NCI-H2081 (cell line): ENCODE measurements around the gene CPHXL2.

Source experiments
- DNase-seq, 2 experiments: peaks; one replicate each; lab custom pipeline; 2025; lab: John Stamatoyannopoulos, UW

Gene CPHXL2

GRCh38 chr16:75676909-75677308, at the start of gene CPHXL2:
TSS of gene CPHXL2 (minus strand) at chr16:75677009. CDS start at chr16:75676999, 10 bp downstream.
- no peak for DNase-seq

DNA sequence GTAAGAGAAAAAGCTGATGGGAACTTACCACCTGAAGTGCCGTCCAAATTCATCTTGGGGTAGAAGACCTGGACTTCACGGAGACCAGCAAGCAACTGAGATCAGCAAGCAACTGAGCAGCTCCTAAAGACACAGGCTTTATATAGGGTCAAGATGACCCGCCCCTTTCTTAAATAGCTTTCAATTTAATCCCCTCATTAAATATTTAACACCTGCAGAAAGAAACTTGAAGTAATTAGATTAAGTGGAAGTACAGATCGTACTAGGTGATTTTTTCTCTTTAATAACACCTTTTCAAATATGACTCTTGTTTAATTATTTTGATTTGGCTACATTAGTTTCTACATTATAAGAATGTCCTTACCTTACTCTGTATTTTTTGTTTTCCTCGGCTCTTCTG, 49.6 kb upstream of the CPHXL2 start, which contains the start of gene CPHXL:
Gene CPHXL, minus strand, starts transcription at position 101 of the 400 bp plus-strand sequence. Its CDS starts 48 bp downstream, at position 53.
- DNase-seq = no peak

DNA sequence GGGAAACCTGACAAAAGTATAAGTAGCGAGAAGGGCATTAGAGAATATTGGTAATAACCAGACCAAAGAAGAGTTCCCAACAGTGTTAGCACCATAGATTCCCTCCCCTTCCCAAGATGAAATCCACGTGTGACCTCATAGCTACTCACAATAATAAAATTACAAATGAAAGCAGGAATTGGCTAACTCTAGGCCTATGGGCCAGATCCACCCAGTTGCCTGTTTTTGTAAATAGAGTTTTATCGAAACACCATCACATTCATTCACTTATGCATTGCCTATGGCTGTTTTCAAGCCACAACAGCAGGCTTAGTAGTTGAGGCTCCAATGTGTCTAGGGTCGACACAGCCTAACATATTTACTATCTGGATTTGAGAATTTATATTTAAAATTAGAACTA, 41.6 kb upstream of the CPHXL2 start:
- DNase-seq = no peak

GRCh38 chr16:75714661-75715060, 37.9 kb upstream of the CPHXL2 start:
- DNase-seq = no peak

DNA sequence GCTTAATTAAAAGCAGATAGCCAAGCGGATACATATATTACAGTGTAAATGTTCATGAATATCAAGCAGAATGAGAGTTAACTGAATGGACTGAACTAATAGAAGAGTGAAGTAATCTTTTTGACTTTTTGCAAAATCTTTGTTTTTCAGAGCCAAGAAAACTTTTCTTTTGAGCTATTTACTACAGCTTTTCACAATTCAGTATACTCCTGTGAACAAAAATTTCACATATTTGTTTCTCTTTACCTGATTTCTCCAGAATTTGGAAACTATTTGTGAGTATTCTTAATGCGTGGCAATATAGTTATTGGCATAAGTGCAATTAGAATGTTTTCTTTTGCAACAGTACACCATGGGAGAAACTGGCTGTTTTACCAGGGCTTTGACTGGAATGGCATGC, 33.5 kb upstream of the CPHXL2 start:
- DNase-seq = no peak

DNA sequence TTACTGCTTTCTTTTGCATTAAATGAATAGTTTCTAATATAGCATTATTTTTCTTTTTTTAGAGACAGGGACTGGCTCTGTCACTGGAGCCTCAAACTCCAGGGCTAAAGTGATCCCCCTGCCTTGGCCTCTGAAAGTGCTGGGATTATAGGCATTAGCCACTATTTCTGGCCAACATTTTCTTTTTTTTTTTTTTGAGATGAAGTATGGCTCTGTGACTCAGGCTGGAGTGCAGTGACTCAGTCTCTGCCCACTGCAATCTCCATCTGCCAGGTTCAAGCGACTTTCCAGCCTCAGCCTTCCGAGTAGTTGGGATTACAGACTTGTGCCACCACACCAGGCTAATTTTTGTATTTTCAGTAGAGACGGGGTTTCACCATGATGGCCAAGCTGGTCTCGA, 26.5 kb upstream of the CPHXL2 start:
- no peak for DNase-seq

- DNase-seq = no peak
Observed at GRCh38 chr16:75702242-75702641, 25.4 kb upstream of the CPHXL2 start.

- no peak for DNase-seq
Observed at GRCh38 chr16:75701361-75701760, 24.6 kb upstream of the CPHXL2 start, which contains the start of gene DUXB. TSS of gene DUXB (minus strand) at chr16:75701461. CDS start at chr16:75701418, 43 bp downstream.

- no peak for DNase-seq
Observed at GRCh38 chr16:75697571-75697970, 20.8 kb upstream of the CPHXL2 start.

DNA sequence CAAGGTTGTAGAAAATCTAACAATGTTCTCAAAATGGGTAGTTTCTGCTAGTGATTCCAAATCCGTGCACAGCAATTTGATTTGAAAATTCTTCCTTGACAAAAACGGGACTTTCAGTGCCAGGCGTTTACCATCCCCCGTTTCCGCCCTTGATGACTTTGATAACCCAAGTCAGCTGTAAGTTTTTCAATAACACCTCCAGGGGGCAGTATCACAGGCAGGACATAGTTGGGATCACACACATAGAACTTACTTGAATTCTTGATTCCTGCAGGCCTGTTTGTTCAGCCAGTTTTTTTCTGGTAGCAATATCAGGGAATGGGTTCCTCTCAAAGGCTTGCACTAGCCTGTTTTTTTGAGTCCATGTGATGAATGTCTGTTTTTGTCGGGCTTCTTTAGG, 18.9 kb upstream of the CPHXL2 start:
- DNase-seq = no peak

- DNase-seq = no peak
Observed at GRCh38 chr16:75687361-75687760, 10.6 kb upstream of the CPHXL2 start.

DNA sequence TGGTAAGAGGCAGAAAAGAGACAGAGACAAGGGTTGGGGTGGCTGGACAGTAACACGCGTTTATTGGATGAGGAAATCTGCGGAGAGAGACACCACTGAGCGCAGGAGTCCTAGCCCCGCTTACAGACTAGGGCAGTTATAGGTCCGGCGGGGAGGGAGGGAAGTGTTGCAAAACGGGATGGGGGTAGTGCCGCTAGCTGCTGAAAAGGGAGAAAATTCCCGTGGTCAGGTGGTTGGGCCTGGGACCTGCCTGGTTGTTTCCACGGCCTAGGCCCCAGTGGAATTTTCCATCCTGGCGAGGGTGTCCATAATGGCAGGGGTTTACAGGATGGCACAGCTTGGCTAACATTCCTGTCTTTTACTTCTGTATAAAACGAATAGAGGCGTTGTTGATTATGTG, 5.5 kb upstream of the CPHXL2 start:
- DNase-seq = no peak

- no peak for DNase-seq
Observed at GRCh38 chr16:75679366-75679765, 2.6 kb upstream of the CPHXL2 start.

DNA sequence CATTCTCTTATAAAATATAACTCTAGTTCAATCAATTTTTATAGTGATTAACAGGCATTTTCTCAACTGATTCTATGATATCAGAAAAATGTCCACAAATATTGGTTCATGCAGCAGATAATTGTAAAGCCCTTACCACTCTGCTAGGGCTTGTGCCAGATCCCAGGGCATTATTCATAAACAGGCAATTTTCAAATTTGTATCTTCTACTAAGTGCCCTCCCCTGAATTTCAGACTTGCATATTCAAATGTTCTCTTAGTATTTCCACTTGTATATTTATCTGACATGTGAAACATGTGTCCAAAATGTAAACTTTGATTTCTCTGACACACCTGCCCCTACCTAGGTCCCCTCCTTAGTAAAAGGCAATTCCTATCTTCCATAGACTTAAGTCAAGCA, 9.3 kb downstream of the CPHXL2 start:
- DNase-seq = no peak

DNA sequence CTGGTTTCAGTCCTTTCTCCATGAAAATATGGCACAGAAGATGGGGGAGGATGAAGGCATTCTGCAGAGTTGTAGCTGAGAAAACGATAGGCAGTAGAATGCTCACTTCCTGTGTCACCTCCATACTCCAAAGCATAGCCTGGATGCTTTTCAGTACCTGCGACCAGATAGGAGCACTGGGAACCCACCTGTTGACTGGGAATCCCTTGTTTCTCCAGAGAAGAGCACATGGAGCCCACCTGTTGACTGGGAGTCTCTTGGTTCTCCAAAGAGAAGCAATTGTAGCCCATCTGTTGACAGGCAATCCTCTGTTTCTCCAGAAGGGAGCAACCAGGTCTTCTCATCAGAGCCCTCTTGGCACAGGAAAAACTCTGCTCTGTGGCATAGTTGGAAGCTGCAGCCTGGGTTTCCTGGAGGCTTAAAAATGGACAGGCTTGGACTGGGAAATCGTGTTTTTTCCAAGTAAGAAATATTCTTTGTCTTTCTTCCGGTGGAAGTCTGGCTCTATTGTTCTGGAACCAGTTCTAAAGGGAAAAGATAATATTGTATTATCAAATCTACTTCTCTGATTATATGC, 16.0 kb downstream of the CPHXL2 start:
- DNase-seq = no peak

DNA sequence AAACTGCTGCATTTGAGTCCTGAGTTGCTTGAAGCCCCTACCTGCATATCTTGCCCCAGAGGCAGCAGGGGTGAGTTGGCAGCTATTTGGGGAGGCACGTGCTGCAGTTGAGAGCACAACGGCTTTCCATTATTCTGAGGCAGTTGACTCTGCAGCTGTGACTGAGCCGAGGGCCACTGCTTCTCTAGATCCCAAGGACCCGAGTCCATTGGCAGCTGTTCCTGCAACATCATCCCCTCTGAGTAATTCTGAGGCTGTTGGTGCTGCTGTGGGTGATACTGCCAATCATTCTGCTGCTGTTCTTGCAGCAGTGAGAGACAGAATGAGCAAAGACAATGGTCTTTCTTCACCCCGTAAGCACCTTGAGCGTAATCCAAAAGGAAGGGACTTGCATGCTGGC, 16.5 kb downstream of the CPHXL2 start:
- DNase-seq = no peak

- DNase-seq = no peak
Observed at GRCh38 chr16:75658175-75658574, 18.6 kb downstream of the CPHXL2 start.

DNA sequence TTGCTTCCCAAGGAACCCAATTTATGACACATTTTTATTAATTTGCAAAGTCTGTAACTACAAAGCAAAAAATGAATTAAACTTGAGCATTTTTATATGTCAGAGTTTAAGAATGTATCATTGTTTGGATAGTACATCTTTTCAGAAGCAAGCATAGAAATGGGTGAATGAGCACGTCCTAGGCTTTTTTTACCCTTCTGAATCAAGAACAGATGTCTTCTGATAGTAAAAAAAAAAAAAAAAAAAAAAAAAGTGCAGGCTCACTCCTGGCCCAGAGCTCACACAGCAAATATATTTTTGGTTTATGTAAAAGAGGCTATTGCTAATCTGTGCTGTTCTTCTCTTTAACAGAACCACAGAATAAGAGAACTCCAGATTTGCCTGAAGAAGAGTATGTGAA, 22.9 kb downstream of the CPHXL2 start:
- no peak for DNase-seq

DNA sequence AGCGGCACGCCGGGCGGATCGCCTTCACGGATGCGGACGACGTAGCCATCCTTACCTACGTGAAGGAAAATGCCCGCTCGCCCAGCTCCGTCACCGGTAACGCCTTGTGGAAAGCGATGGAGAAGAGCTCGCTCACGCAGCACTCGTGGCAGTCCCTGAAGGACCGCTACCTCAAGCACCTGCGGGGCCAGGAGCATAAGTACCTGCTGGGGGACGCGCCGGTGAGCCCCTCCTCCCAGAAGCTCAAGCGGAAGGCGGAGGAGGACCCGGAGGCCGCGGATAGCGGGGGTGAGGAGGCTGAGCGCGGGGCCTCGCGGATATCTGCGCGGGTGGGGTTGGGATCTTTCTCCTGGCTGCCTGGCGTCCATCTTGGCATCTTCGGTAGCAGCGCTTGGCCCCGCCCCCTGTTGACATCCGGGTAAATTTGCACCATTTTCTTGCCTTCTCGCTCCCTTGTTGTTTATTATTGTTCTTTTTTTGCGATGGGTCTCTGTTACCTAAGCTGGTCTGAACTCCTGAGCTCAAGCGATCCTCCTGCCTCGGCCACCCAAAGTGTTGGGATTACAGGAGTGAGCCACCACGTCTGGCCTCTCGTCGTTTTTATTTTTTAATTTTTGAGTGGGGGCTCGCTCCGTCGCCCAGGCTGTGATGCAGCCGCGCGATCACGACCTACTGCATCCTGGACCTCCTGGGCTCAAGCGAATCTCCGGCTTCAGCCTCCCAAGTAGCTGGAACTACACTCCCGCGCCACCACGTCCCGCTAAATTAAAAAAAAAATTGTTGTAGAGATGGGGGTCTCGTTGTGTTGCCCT, 28.3 kb downstream of the CPHXL2 start:
- DNase-seq = peak; percentile 47 to 69

DNA sequence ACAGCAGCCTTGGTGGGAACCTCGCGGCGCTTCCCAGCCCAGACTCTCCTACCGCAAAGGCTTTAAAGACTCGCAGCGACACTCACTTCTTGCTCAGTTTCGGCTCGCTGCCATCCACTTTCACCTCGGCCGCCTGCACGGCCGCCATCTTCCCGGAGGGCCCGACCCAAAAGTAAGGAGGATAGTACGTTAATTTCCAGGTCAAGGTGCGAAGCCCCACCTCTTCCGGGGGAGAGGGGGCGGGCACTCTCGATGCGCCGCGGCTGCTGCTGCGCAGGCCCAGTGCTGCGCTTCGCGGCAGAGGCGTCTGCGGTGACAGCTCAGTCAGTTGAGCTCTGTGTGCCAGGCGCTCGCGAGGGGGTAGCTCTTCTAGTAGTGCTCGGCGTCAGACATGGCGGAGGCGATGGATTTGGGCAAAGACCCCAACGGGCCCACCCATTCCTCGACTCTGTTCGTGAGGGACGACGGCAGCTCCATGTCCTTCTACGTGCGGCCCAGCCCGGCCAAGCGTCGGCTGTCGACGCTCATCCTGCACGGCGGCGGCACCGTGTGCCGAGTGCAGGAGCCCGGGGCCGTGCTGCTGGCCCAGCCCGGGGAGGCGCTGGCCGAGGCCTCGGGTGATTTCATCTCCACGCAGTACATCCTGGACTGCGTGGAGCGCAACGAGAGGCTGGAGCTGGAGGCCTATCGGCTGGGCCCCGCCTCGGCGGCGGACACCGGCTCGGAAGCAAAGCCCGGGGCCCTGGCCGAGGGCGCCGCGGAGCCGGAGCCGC, 29.1 kb downstream of the CPHXL2 start, which contains the start of the genes KARS1 and TERF2IP:
Gene KARS1, minus strand, starts transcription at position 174 of the 773 bp plus-strand sequence. Its CDS starts 26 bp downstream, at position 148.
Gene TERF2IP, plus strand, starts transcription at position 282 of the 773 bp plus-strand sequence. Its CDS starts 110 bp downstream, at position 392.
- peak; percentile 77 to 92 for DNase-seq

DNA sequence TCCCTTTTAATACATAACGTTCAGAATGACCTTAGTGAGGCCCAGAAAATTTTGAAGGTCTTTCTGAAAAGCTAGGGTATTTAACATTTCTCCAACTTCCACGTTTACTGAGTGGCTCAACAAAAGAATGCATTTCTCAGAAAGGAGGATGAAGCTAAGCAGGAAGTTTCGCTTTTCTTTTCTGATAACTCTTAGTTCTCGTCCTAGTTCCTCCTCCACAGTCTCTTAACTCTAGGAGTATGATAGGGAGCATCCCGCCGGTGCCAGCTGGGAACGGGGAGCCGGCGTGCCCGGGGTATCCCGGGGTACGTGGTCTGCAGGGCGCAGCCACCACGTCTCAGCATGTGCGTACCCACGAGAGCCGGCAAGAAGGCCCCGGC, 29.7 kb downstream of the CPHXL2 start:
- DNase-seq = no peak

- no peak for DNase-seq
Observed at GRCh38 chr16:75644240-75645012, 32.4 kb downstream of the CPHXL2 start.
